ENCODE measurements around the gene CCNQ. TPM values are rescaled to one million over a fixed set of nuclear protein-coding genes. Genes with fewer than 3 reads are reported as not detected.

CCNQ gene
- total and polyA plus RNA-seq, 10 of the 15 experiments (the other 5 are each of a cell fraction or from before 2014, with no cell fraction given) = 0.45 to 36.2 (median 18.2) TPM

GRCh38 chrX:153625271-153626024 is 26.5 kb upstream of the CCNQ start (continued):
- TF ChIP-seq MEF2B (IDR thresholded peaks at IDR 0.05; ENCODE audit: partially characterized antibody, poor library complexity, severe bottlenecking) (no peak), IKZF1 (conservative IDR thresholded peaks at IDR 0.05) (no peak), CHD2 (IDR thresholded peaks at IDR 0.05; ENCODE audit: borderline replicate concordance, low read depth, low read length) (no peak), TCF12 (IDR thresholded peaks at IDR 0.05; ENCODE audit: low read depth, low read length) (no peak), ELK1 (IDR thresholded peaks at IDR 0.05; ENCODE audit: low read depth, low read length) (no peak), SREBF1 (IDR thresholded peaks at IDR 0.05; ENCODE audit: low read length) (no peak), IRF5 (IDR thresholded peaks at IDR 0.05; ENCODE audit: borderline replicate concordance) (no peak), BACH1 (IDR thresholded peaks at IDR 0.05; ENCODE audit: borderline replicate concordance) (no peak), SMAD1 (IDR thresholded peaks at IDR 0.05; ENCODE audit: low read depth, partially characterized antibody) (no peak), EGR1 (IDR thresholded peaks at IDR 0.05; ENCODE audit: borderline replicate concordance in 1 of 2, low read depth in 2 of 2, low read length in 2 of 2) (no peak), NFYA (IDR thresholded peaks at IDR 0.05; ENCODE audit: borderline replicate concordance, low read depth, low read length) (no peak), PML (IDR thresholded peaks at IDR 0.05; ENCODE audit: low read length) (no peak)
- TF ChIP-seq, protein P1, sequence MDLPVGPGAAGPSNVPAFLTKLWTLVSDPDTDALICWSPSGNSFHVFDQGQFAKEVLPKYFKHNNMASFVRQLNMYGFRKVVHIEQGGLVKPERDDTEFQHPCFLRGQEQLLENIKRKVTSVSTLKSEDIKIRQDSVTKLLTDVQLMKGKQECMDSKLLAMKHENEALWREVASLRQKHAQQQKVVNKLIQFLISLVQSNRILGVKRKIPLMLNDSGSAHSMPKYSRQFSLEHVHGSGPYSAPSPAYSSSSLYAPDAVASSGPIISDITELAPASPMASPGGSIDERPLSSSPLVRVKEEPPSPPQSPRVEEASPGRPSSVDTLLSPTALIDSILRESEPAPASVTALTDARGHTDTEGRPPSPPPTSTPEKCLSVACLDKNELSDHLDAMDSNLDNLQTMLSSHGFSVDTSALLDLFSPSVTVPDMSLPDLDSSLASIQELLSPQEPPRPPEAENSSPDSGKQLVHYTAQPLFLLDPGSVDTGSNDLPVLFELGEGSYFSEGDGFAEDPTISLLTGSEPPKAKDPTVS (IDR thresholded peaks at IDR 0.05; ENCODE audit: low read depth, low read length) = no peak
- TF ChIP-seq, protein P2, sequence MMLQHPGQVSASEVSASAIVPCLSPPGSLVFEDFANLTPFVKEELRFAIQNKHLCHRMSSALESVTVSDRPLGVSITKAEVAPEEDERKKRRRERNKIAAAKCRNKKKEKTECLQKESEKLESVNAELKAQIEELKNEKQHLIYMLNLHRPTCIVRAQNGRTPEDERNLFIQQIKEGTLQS (IDR thresholded peaks at IDR 0.05; ENCODE audit: borderline replicate concordance, extremely low read depth, low read depth, low read length) = no peak

Data from GM12878 (cell line).